ENCODE data around the gene ZP1.
"Not testable (repeated sequence)": the region's sequence is repeated elsewhere in the genome, so short reads cannot be mapped to it uniquely, and the experiment has no call there.

Gene ZP1

GRCh38 chr11:60899046-60899936 is 31.9 kb downstream of the ZP1 start:
- H3K9ac ChIP-seq (ENCODE audit: low read depth, low read length): no peak overlapping the region
- no peak overlapping the region for H3K4me2 ChIP-seq (ENCODE audit: low read length)
- no peaks in the 10 kb centered on the region for H3K9me3 ChIP-seq (replicated peaks; ENCODE audit: low read length)
- no peaks in the 10 kb centered on the region for H3K27me3 ChIP-seq (ENCODE audit: control insufficient read depth, insufficient read depth, low read length)
- peaks cover 91% of the 10 kb centered on the region for H3K36me3 ChIP-seq (ENCODE audit: insufficient read depth, low read length)
- peaks cover under 1% of the 10 kb centered on the region for H3K4me1 ChIP-seq (ENCODE audit: control insufficient read depth, insufficient read depth, low read length)
- no peak overlapping the region for H3K4me3 ChIP-seq (ENCODE audit: low read length)

- H3K9ac ChIP-seq (ENCODE audit: low read depth, low read length): no peak overlapping the region
- H3K36me3 ChIP-seq (ENCODE audit: insufficient read depth, low read length): peaks cover 84% of the 10 kb centered on the region
- H3K9me3 ChIP-seq (replicated peaks; ENCODE audit: low read length): no peaks in the 10 kb centered on the region
- H3K4me2 ChIP-seq (ENCODE audit: low read length): no peak overlapping the region
- H3K27me3 ChIP-seq (ENCODE audit: control insufficient read depth, insufficient read depth, low read length): no peaks in the 10 kb centered on the region
- H3K4me3 ChIP-seq (ENCODE audit: low read length): no peak overlapping the region
- H3K4me1 ChIP-seq (ENCODE audit: control insufficient read depth, insufficient read depth, low read length): peaks cover 8% of the 10 kb centered on the region
Measured at GRCh38 chr11:60899977-60900376, 32.6 kb downstream of the ZP1 start.

- peaks cover 75% of the 10 kb centered on the region for H3K36me3 ChIP-seq (ENCODE audit: insufficient read depth, low read length)
- no peaks in the 10 kb centered on the region for H3K27me3 ChIP-seq (ENCODE audit: control insufficient read depth, insufficient read depth, low read length)
- peaks cover 13% of the 10 kb centered on the region for H3K4me1 ChIP-seq (ENCODE audit: control insufficient read depth, insufficient read depth, low read length)
- H3K9me3 ChIP-seq (replicated peaks; ENCODE audit: low read length): no peaks in the 10 kb centered on the region
- no peak overlapping the region for H3K9ac ChIP-seq (ENCODE audit: low read depth, low read length)
- H3K4me2 ChIP-seq (ENCODE audit: low read length): no peak overlapping the region
- no peak overlapping the region for H3K4me3 ChIP-seq (ENCODE audit: low read length)
Measured at GRCh38 chr11:60900673-60901404, 33.5 kb downstream of the ZP1 start.

- Histone ChIP-seq H3K36me3 (ENCODE audit: insufficient read depth, low read length) (peaks cover 59% of the 10 kb centered on the region), H3K4me3 (ENCODE audit: low read length) (no peak overlapping the region), H3K9me3 (replicated peaks; ENCODE audit: low read length) (no peaks in the 10 kb centered on the region), H3K9ac (ENCODE audit: low read depth, low read length) (no peak overlapping the region), H3K27me3 (ENCODE audit: control insufficient read depth, insufficient read depth, low read length) (no peaks in the 10 kb centered on the region), H3K4me1 (ENCODE audit: control insufficient read depth, insufficient read depth, low read length) (peaks cover 16% of the 10 kb centered on the region), H3K4me2 (ENCODE audit: low read length) (no peak overlapping the region)
Measured at GRCh38 chr11:60902625-60903024, 35.3 kb downstream of the ZP1 start.

- Histone ChIP-seq H3K4me2 (ENCODE audit: low read length) (peak overlapping the region; percentile 88), H3K9me3 (replicated peaks; ENCODE audit: low read length) (no peaks in the 10 kb centered on the region), H3K4me3 (ENCODE audit: low read length) (peak overlapping the region; percentile 94), H3K4me1 (ENCODE audit: control insufficient read depth, insufficient read depth, low read length) (peaks cover 16% of the 10 kb centered on the region), H3K9ac (ENCODE audit: low read depth, low read length) (peak overlapping the region; percentile 99), H3K36me3 (ENCODE audit: insufficient read depth, low read length) (peaks cover 36% of the 10 kb centered on the region), H3K27me3 (ENCODE audit: control insufficient read depth, insufficient read depth, low read length) (peaks cover 14% of the 10 kb centered on the region)
Measured at GRCh38 chr11:60905047-60905446, 37.7 kb downstream of the ZP1 start.

- Histone ChIP-seq H3K4me1 (ENCODE audit: control insufficient read depth, insufficient read depth, low read length) (peaks cover 16% of the 10 kb centered on the region), H3K36me3 (ENCODE audit: insufficient read depth, low read length) (peaks cover 30% of the 10 kb centered on the region), H3K4me2 (ENCODE audit: low read length) (peak overlapping the region; percentile 88), H3K9ac (ENCODE audit: low read depth, low read length) (peak overlapping the region; percentile 99), H3K9me3 (replicated peaks; ENCODE audit: low read length) (no peaks in the 10 kb centered on the region), H3K4me3 (ENCODE audit: low read length) (peak overlapping the region; percentile 94), H3K27me3 (ENCODE audit: control insufficient read depth, insufficient read depth, low read length) (peaks cover 19% of the 10 kb centered on the region)
Measured at GRCh38 chr11:60905551-60906113, 38.3 kb downstream of the ZP1 start.

GRCh38 chr11:60906132-60906972 is 39.0 kb downstream of the ZP1 start, which contains the start of gene PRPF19:
Gene PRPF19, minus strand, starts transcription at chr11:60906585. Its CDS starts 203 bp downstream, at chr11:60906382.
- Histone ChIP-seq H3K4me3 (ENCODE audit: low read length) (peak within 1 kb of the TSS; percentile 94), H3K27me3 (ENCODE audit: control insufficient read depth, insufficient read depth, low read length) (peaks cover 25% of the 10 kb centered on the region), H3K36me3 (ENCODE audit: insufficient read depth, low read length) (peaks cover 23% of the 10 kb centered on the region), H3K9ac (ENCODE audit: low read depth, low read length) (peak within 1 kb of the TSS; percentile 99), H3K9me3 (replicated peaks; ENCODE audit: low read length) (no peaks in the 10 kb centered on the region), H3K4me1 (ENCODE audit: control insufficient read depth, insufficient read depth, low read length) (peaks cover 16% of the 10 kb centered on the region), H3K4me2 (ENCODE audit: low read length) (peak within 1 kb of the TSS; percentile 88)

- no peak overlapping the region for H3K4me3 ChIP-seq (ENCODE audit: low read length)
- H3K36me3 ChIP-seq (ENCODE audit: insufficient read depth, low read length): peaks cover under 1% of the 10 kb centered on the region
- H3K4me1 ChIP-seq (ENCODE audit: control insufficient read depth, insufficient read depth, low read length): peaks cover 21% of the 10 kb centered on the region
- no peak overlapping the region for H3K4me2 ChIP-seq (ENCODE audit: low read length)
- peaks cover 28% of the 10 kb centered on the region for H3K27me3 ChIP-seq (ENCODE audit: control insufficient read depth, insufficient read depth, low read length)
- H3K9me3 ChIP-seq (replicated peaks; ENCODE audit: low read length): no peaks in the 10 kb centered on the region
- no peak overlapping the region for H3K9ac ChIP-seq (ENCODE audit: low read depth, low read length)
Measured at GRCh38 chr11:60908803-60909202, 41.5 kb downstream of the ZP1 start.

GRCh38 chr11:60909680-60910280 is 42.4 kb downstream of the ZP1 start:
- not testable (repeated sequence) for H3K9me3 ChIP-seq (replicated peaks; ENCODE audit: low read length); H3K4me2 ChIP-seq (ENCODE audit: low read length); H3K36me3 ChIP-seq (ENCODE audit: insufficient read depth, low read length); H3K4me3 ChIP-seq (ENCODE audit: low read length); H3K9ac ChIP-seq (ENCODE audit: low read depth, low read length)
- Histone ChIP-seq H3K4me1 (ENCODE audit: control insufficient read depth, insufficient read depth, low read length) (peaks cover 16% of the 10 kb centered on the region), H3K27me3 (ENCODE audit: control insufficient read depth, insufficient read depth, low read length) (peaks cover 28% of the 10 kb centered on the region)

- Histone ChIP-seq H3K27me3 (ENCODE audit: control insufficient read depth, insufficient read depth, low read length) (peaks cover 28% of the 10 kb centered on the region), H3K4me1 (ENCODE audit: control insufficient read depth, insufficient read depth, low read length) (peaks cover 11% of the 10 kb centered on the region), H3K4me2 (ENCODE audit: low read length) (no peak overlapping the region), H3K9ac (ENCODE audit: low read depth, low read length) (no peak overlapping the region), H3K36me3 (ENCODE audit: insufficient read depth, low read length) (no peaks in the 10 kb centered on the region), H3K9me3 (replicated peaks; ENCODE audit: low read length) (no peaks in the 10 kb centered on the region), H3K4me3 (ENCODE audit: low read length) (no peak overlapping the region)
Measured at GRCh38 chr11:60910281-60910687, 42.9 kb downstream of the ZP1 start.

All from skeletal muscle satellite cell (primary cell).